GM12878 (cell line): ENCODE data around the gene TUBD1. TPM values are rescaled to one million over a fixed set of nuclear protein-coding genes. Genes with fewer than 3 reads are reported as not detected.

Experiments used
- BCL11A ChIP-seq: IDR thresholded peaks from 2 replicates; pipeline ENCODE4 v1.6.1; 2011; ENCODE audit warnings: low read depth, low read length
- BCL3 ChIP-seq: IDR thresholded peaks from 2 replicates; pipeline ENCODE4 v1.6.1; 2011; ENCODE audit warnings: borderline replicate concordance, low read depth, mild to moderate bottlenecking, moderate library complexity, low read length; ENCODE audit not compliant: insufficient read depth, poor library complexity, severe bottlenecking
- CBFB ChIP-seq: IDR thresholded peaks from 2 replicates; pipeline ENCODE4 v1.6.1; 2016; ENCODE audit warnings: antibody characterized with exemption, low read depth
- CHD4 ChIP-seq: fragments of 200-600 bp; sonication (generic); IDR thresholded peaks from 2 replicates; pipeline ENCODE4 v1.6.1; 2016; ENCODE audit warnings: mild to moderate bottlenecking
- DPF2 ChIP-seq: fragments of 450-650 bp; IDR thresholded peaks from 2 replicates; pipeline ENCODE4 v1.6.1; 2017; ENCODE audit warnings: mild to moderate bottlenecking
- IKZF2 ChIP-seq, 2 experiments: fragments of 450-650 bp; IDR thresholded peaks; 2 replicates each; pipeline ENCODE4 v1.6.1; 2017; ENCODE audit warnings: mild to moderate bottlenecking in 2 of 2, moderate library complexity in 2 of 2
- IRF4 ChIP-seq: IDR thresholded peaks from 2 replicates; pipeline ENCODE4 v1.6.1; 2011; ENCODE audit warnings: low read depth, low read length
- MTA3 ChIP-seq: IDR thresholded peaks from 2 replicates; pipeline ENCODE4 v1.6.1; 2012; ENCODE audit warnings: low read length, inconsistent platforms, borderline replicate concordance
- NBN ChIP-seq: fragments of 450-650 bp; IDR thresholded peaks from 2 replicates; pipeline ENCODE4 v1.6.1; 2016
- NKRF ChIP-seq: fragments of 450-650 bp; conservative IDR thresholded peaks from 2 replicates; pipeline ENCODE4 v1.6.1; 2017; ENCODE audit warnings: mild to moderate bottlenecking, moderate library complexity
- POLR2A ChIP-seq: IDR thresholded peaks from 2 replicates; pipeline ENCODE4 v1.6.1; 2011; ENCODE audit warnings: low read depth, mild to moderate bottlenecking, low read length
- POLR2AphosphoS5 ChIP-seq: IDR thresholded peaks from 2 replicates; pipeline ENCODE4 v1.6.1; 2011; ENCODE audit warnings: mild to moderate bottlenecking, low read length, inconsistent platforms
- SIX5 ChIP-seq: IDR thresholded peaks from 2 replicates; pipeline ENCODE4 v1.6.1; 2011; ENCODE audit warnings: mild to moderate bottlenecking, low read depth, low read length, moderate library complexity; ENCODE audit not compliant: severe bottlenecking
- SMAD5 ChIP-seq: IDR thresholded peaks from 2 replicates; pipeline ENCODE4 v1.6.1; 2016; ENCODE audit warnings: antibody characterized with exemption, low read depth
- STAT3 ChIP-seq: IDR thresholded peaks from 2 replicates; pipeline ENCODE4 v1.6.1; 2011; ENCODE audit warnings: low read depth, low read length, improper control_type of control experiment
- TCF12 ChIP-seq: IDR thresholded peaks from 2 replicates; pipeline ENCODE4 v1.6.1; 2011; ENCODE audit warnings: low read depth, mild to moderate bottlenecking, low read length
- YY1 ChIP-seq: IDR thresholded peaks from 2 replicates; pipeline ENCODE4 v1.6.1; 2011; ENCODE audit warnings: low read depth, mild to moderate bottlenecking, low read length
- ZNF207 ChIP-seq: fragments of 450-650 bp; IDR thresholded peaks from 2 replicates; pipeline ENCODE4 v1.6.1; 2014; ENCODE audit warnings: antibody characterized with exemption, mild to moderate bottlenecking, borderline replicate concordance
- ZNF217 ChIP-seq: fragments of 450-650 bp; IDR thresholded peaks from 2 replicates; pipeline ENCODE4 v1.6.1; 2017; ENCODE audit warnings: antibody characterized with exemption, mild to moderate bottlenecking
- ZNF24 ChIP-seq: fragments of 450-650 bp; IDR thresholded peaks from 2 replicates; pipeline ENCODE4 v1.6.1; 2017; ENCODE audit warnings: antibody characterized with exemption, mild to moderate bottlenecking
- polyA plus RNA-seq, 11 experiments: library from polyadenylated mRNA; depleted of rRNA in 4 of 11; unstranded in 6 of 11; stranded (reverse) in 5 of 11; fragments of >200 nt; fragmentation: Nextera tagmentation in 4 of 11; fragmentation: Illumina TruSeq in 1 of 11; extraction: Ambion mirVana in 4 of 11; extraction: Trizol in 1 of 11; gene quantifications; 1 replicate in 1 of 11; 2 replicates in 10 of 11; pipeline versions ENCODE4 v1.2.1 to v1.2.3, GENCODE V29; 2011 to 2016; ENCODE audit warnings: inconsistent platforms in 2 of 11, missing spikeins in 2 of 11, low read depth in 1 of 11
- total RNA-seq, 4 experiments: library from RNA; depleted of rRNA in 3 of 4; stranded (reverse); fragments of >200 nt in 3 of 4; fragmentation: Illumina TruSeq in 1 of 4; extraction: Trizol in 1 of 4; gene quantifications; 2 replicates each; pipeline versions ENCODE4 v1.2.1 to v1.2.3, GENCODE V29; 2013 to 2021
- TF ChIP-seq, protein P1 (sequence below): IDR thresholded peaks from 2 replicates; pipeline ENCODE4 v1.6.1; 2012; ENCODE audit warnings: low read depth, low read length, improper control_type of control experiment
- TF ChIP-seq, protein P2 (sequence below): fragments of 450-650 bp; formaldehyde crosslinking; IDR thresholded peaks from 2 replicates; pipeline ENCODE4 v1.5.0; 2022; ENCODE audit warnings: mild to moderate bottlenecking, missing genetic modification characterization
- TF ChIP-seq, protein P3 (sequence below): IDR thresholded peaks from 2 replicates; pipeline ENCODE4 v1.6.1; 2012; ENCODE audit warnings: low read length, inconsistent platforms

TUBD1 gene
- total and polyA plus RNA-seq, 10 of the 15 experiments (the other 5 are each of a cell fraction or from before 2014, with no cell fraction given): 5.3 to 10.8 (median 8.3) TPM

DNA sequence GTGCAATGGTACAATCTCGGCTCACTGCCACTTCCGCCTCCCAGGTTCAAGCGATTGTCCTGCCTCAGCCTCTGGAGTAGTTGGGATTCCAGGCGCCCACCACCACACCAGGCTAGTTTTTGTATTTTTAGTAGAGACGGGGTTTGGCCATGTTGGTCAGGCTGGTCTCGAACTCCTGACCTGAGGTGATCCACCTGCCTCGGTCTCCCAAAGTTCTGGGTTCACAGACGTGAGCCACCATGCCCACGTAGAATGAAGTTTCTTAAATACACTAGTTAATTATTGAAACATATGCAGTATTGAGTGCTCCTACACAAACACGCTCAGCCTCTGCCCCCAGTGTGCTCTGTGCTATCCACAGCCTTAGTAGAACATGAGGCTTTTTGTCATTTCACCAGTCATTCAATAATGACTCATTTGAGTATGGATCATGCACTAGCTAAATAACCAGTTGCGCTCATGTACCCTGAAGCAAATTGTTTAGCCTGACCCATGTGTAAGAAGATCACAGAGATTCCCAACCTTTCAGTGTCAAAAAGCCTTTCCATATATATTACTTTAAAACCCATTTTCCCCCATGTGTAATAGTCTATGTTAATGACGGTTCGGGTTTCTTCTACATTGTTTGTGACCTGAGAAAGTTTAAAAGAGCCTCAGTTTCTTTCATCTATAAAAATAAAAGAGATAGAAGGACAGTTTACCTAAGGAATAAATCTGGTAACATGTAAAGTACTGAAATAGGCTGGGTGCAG, 49.7 kb downstream of the TUBD1 start (continued):
- TF ChIP-seq SIX5 (peak; percentile 2), ZNF207 (no peak), TCF12 (0 out of 2 replicates have a peak, but pooled peaks have one; percentile 11), BCL3 (peak; percentile 76), IKZF2 (IDR thresholded peaks at IDR 0.05) (peak; percentile 48 to 59; a peak in 2 of 4 replicates), NBN (peak; percentile 86; the same call in 1 of the 2 replicates), NKRF (peak; percentile 20; the same call in 1 of the 2 replicates), POLR2A (peak; percentile 62), STAT3 (0 out of 2 replicates have a peak, but pooled peaks have one; percentile 36), BCL11A (0 out of 2 replicates have a peak, but pooled peaks have one; percentile 2), CBFB (peak; percentile 13), YY1 (no peak), DPF2 (0 out of 2 replicates have a peak, but pooled peaks have one; percentile 11), POLR2AphosphoS5 (peak; percentile 84), ZNF24 (peak; percentile 5; the same call in 1 of the 2 replicates), ZNF217 (peak; percentile 17; the same call in 1 of the 2 replicates), SMAD5 (peak; percentile 47), IRF4 (peak; percentile 62; the same call in 1 of the 2 replicates), CHD4 (no peak), MTA3 (peak; percentile 96)
- TF ChIP-seq, protein P1, sequence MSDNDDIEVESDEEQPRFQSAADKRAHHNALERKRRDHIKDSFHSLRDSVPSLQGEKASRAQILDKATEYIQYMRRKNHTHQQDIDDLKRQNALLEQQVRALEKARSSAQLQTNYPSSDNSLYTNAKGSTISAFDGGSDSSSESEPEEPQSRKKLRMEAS: no peak
- TF ChIP-seq, protein P2, sequence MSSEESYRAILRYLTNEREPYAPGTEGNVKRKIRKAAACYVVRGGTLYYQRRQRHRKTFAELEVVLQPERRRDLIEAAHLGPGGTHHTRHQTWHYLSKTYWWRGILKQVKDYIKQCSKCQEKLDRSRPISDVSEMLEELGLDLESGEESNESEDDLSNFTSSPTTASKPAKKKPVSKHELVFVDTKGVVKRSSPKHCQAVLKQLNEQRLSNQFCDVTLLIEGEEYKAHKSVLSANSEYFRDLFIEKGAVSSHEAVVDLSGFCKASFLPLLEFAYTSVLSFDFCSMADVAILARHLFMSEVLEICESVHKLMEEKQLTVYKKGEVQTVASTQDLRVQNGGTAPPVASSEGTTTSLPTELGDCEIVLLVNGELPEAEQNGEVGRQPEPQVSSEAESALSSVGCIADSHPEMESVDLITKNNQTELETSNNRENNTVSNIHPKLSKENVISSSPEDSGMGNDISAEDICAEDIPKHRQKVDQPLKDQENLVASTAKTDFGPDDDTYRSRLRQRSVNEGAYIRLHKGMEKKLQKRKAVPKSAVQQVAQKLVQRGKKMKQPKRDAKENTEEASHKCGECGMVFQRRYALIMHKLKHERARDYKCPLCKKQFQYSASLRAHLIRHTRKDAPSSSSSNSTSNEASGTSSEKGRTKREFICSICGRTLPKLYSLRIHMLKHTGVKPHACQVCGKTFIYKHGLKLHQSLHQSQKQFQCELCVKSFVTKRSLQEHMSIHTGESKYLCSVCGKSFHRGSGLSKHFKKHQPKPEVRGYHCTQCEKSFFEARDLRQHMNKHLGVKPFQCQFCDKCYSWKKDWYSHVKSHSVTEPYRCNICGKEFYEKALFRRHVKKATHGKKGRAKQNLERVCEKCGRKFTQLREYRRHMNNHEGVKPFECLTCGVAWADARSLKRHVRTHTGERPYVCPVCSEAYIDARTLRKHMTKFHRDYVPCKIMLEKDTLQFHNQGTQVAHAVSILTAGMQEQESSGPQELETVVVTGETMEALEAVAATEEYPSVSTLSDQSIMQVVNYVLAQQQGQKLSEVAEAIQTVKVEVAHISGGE (CRISPR knock-in tag): peak; percentile 10; the same call in 1 of the 2 replicates
- TF ChIP-seq, protein P3, sequence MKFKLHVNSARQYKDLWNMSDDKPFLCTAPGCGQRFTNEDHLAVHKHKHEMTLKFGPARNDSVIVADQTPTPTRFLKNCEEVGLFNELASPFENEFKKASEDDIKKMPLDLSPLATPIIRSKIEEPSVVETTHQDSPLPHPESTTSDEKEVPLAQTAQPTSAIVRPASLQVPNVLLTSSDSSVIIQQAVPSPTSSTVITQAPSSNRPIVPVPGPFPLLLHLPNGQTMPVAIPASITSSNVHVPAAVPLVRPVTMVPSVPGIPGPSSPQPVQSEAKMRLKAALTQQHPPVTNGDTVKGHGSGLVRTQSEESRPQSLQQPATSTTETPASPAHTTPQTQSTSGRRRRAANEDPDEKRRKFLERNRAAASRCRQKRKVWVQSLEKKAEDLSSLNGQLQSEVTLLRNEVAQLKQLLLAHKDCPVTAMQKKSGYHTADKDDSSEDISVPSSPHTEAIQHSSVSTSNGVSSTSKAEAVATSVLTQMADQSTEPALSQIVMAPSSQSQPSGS: 0 out of 2 replicates have a peak, but pooled peaks have one; percentile 11
